Renal cortex interstitium (tissue), 11 donors: Measurements from ENCODE around the gene NFKBIL1. TPM values are rescaled to one million over a fixed set of nuclear protein-coding genes. Genes with fewer than 3 reads are reported as not detected.
"Not testable (repeated sequence)": the region's sequence is repeated elsewhere in the genome, so short reads cannot be mapped to it uniquely, and the experiment has no call there.

Experiments used
- DNase-seq, 11 donors: peaks; one replicate each; pipeline ENCODE4 v3.0.0-alpha.2; 2013; ENCODE audit warnings: low read depth in 9 of 11, low spot score in 4 of 11; ENCODE audit errors: extremely low read depth in 1 of 11
- polyA plus RNA-seq, 3 donors: library from polyadenylated mRNA; unstranded; fragments of 120-200 nt; gene quantifications; one replicate each; pipeline ENCODE4 v1.2.1, GENCODE V29; 2013; ENCODE audit not compliant: insufficient read length in 3 of 3

NFKBIL1 gene
- polyA plus RNA-seq, 3 donors, result 17.0 to 28.4 (median 27.7) TPM

GRCh38 chr6:31590691-31591090 is 43.3 kb downstream of the NFKBIL1 start:
- DNase-seq, result not testable (repeated sequence)

GRCh38 chr6:31592396-31592771 is 45.0 kb downstream of the NFKBIL1 start:
- no peak for DNase-seq

GRCh38 chr6:31597006-31597405 is 49.6 kb downstream of the NFKBIL1 start:
- no peak for DNase-seq

GRCh38 chr6:31607317-31607716 is 59.9 kb downstream of the NFKBIL1 start:
- DNase-seq, result no peak

Other genes with a start within 250 kb of the NFKBIL1 start
- gene HLA-B, start 190.4 kb upstream of the NFKBIL1 start, polyA plus RNA-seq, result 100 to 1,000 TPM; 101 to 166 (median 145) TPM
- 10 to 100 TPM in 1 of 3 donors, 1 to 10 TPM in 2; 5.7 to 10.9 (median 7.3) TPM for gene MICA, start 144.0 kb upstream of the NFKBIL1 start, polyA plus RNA-seq
- 1 to 10 TPM; 1.4 to 1.8 (median 1.5) TPM for gene MICB, start 49.5 kb upstream of the NFKBIL1 start, polyA plus RNA-seq
- 10 to 100 TPM; 13.5 to 19.2 (median 17.9) TPM for gene MCCD1, start 18.6 kb upstream of the NFKBIL1 start, polyA plus RNA-seq
- gene DDX39B, start 5.6 kb upstream of the NFKBIL1 start, polyA plus RNA-seq, result 100 to 1,000 TPM; 573 to 689 (median 586) TPM
- 10 to 100 TPM in 2 of 3 donors, 1 to 10 TPM in 1; 5.9 to 11.5 (median 11.0) TPM for gene ATP6V1G2, start 1.0 kb upstream of the NFKBIL1 start, polyA plus RNA-seq
- gene LTA, start 24.7 kb downstream of the NFKBIL1 start, polyA plus RNA-seq, result under 1 TPM; 0.26 to 0.43 (median 0.33) TPM
- under 1 TPM; 0.18 to 0.40 (median 0.24) TPM for gene TNF, start 28.0 kb downstream of the NFKBIL1 start, polyA plus RNA-seq
- gene LTB, start 34.8 kb downstream of the NFKBIL1 start, polyA plus RNA-seq, result 1 to 10 TPM in 2 of 3 donors, under 1 TPM in 1; 0.53 to 2.3 (median 2.2) TPM
- gene LST1, start 38.7 kb downstream of the NFKBIL1 start, polyA plus RNA-seq, result 1 to 10 TPM; 4.4 to 6.5 (median 6.3) TPM
- gene NCR3, start 45.4 kb downstream of the NFKBIL1 start, polyA plus RNA-seq, result under 1 TPM in 2 of 3 donors, not detected in 1; 0.19 TPM
- gene AIF1, start 67.6 kb downstream of the NFKBIL1 start, polyA plus RNA-seq, result 10 to 100 TPM; 63.3 to 80.6 (median 78.2) TPM
- 100 to 1,000 TPM; 161 to 211 (median 207) TPM for gene PRRC2A, start 73.1 kb downstream of the NFKBIL1 start, polyA plus RNA-seq
- gene BAG6, start 105.1 kb downstream of the NFKBIL1 start, polyA plus RNA-seq, result 100 to 1,000 TPM; 243 to 263 (median 257) TPM
- gene APOM, start 108.3 kb downstream of the NFKBIL1 start, polyA plus RNA-seq, result 100 to 1,000 TPM; 105 to 114 (median 110) TPM
- gene C6orf47, start 113.2 kb downstream of the NFKBIL1 start, polyA plus RNA-seq, result 10 to 100 TPM; 17.3 to 22.9 (median 18.4) TPM
- gene GPANK1, start 117.4 kb downstream of the NFKBIL1 start, polyA plus RNA-seq, result 10 to 100 TPM; 28.1 to 33.1 (median 29.9) TPM
- gene CSNK2B, start 118.5 kb downstream of the NFKBIL1 start, polyA plus RNA-seq, result 100 to 1,000 TPM; 232 to 252 (median 246) TPM
- gene LY6G5B, start 122.4 kb downstream of the NFKBIL1 start, polyA plus RNA-seq, result 10 to 100 TPM; 22.8 to 30.6 (median 25.3) TPM
- gene LY6G5C, start 133.5 kb downstream of the NFKBIL1 start, polyA plus RNA-seq, result 1 to 10 TPM; 2.4 to 3.5 (median 3.4) TPM
- gene ABHD16A, start 155.7 kb downstream of the NFKBIL1 start, polyA plus RNA-seq, result 10 to 100 TPM; 52.4 to 70.9 (median 61.6) TPM
- gene LY6G6F, start 159.3 kb downstream of the NFKBIL1 start, polyA plus RNA-seq, result 1 to 10 TPM in 1 of 3 donors, under 1 TPM in 2; 0.44 to 1.2 (median 0.73) TPM
- gene LY6G6D, start 167.7 kb downstream of the NFKBIL1 start, polyA plus RNA-seq, result under 1 TPM in 1 of 3 donors, not detected in 2; 0.20 TPM
- under 1 TPM in 2 of 3 donors, not detected in 1; 0.26 to 0.41 TPM for gene LY6G6C, start 174.1 kb downstream of the NFKBIL1 start, polyA plus RNA-seq
- gene MPIG6B, start 175.8 kb downstream of the NFKBIL1 start, polyA plus RNA-seq, result 1 to 10 TPM; 1.6 TPM
- 100 to 1,000 TPM; 152 to 237 (median 188) TPM for gene DDAH2, start 181.7 kb downstream of the NFKBIL1 start, polyA plus RNA-seq
- gene CLIC1, start 188.9 kb downstream of the NFKBIL1 start, polyA plus RNA-seq, result 100 to 1,000 TPM; 268 to 296 (median 292) TPM
- 10 to 100 TPM; 21.4 to 59.0 (median 22.1) TPM for gene MSH5, start 192.4 kb downstream of the NFKBIL1 start, polyA plus RNA-seq
- gene SAPCD1, start 215.0 kb downstream of the NFKBIL1 start, polyA plus RNA-seq, result 10 to 100 TPM in 2 of 3 donors, 1 to 10 TPM in 1; 6.8 to 17.2 (median 10.0) TPM
- 10 to 100 TPM in 1 of 3 donors, 1 to 10 TPM in 2; 7.3 to 13.9 (median 8.5) TPM for gene VWA7, start 229.7 kb downstream of the NFKBIL1 start, polyA plus RNA-seq
- 10 to 100 TPM; 58.7 to 72.2 (median 61.2) TPM for gene VARS1, start 248.1 kb downstream of the NFKBIL1 start, polyA plus RNA-seq